Stimulated activated CD8-positive, alpha-beta memory T cell treated with anti-CD3 and anti-CD28 coated beads, Interleukin-7, amount 100 ng/mL, for 24 hours (primary cell): ENCODE data around the gene KCNQ4.

Experiments used
- DNase-seq: peaks from one replicate; pipeline ENCODE4 v3.0.0-alpha.2; 2020; ENCODE audit warnings: low read depth

KCNQ4 gene

GRCh38 chr1:40777224-40777970, 6.2 kb upstream of the KCNQ4 start:
- no peak for DNase-seq

- DNase-seq, result no peak
Measured at GRCh38 chr1:40780678-40781607, 2.6 kb upstream of the KCNQ4 start.

GRCh38 chr1:40781608-40781971, 2.0 kb upstream of the KCNQ4 start:
- no peak for DNase-seq

GRCh38 chr1:40782371-40782956, 1.1 kb upstream of the KCNQ4 start:
- no peak for DNase-seq

GRCh38 chr1:40784141-40784770, 669 bp downstream of the KCNQ4 start:
- no peak for DNase-seq

GRCh38 chr1:40784771-40785151, 1.2 kb downstream of the KCNQ4 start:
- DNase-seq, result no peak

GRCh38 chr1:40785446-40785845, 1.9 kb downstream of the KCNQ4 start:
- DNase-seq, result no peak

- no peak for DNase-seq
Measured at GRCh38 chr1:40786171-40786994, 2.8 kb downstream of the KCNQ4 start.

- no peak for DNase-seq
Measured at GRCh38 chr1:40786995-40787705, 3.6 kb downstream of the KCNQ4 start.

GRCh38 chr1:40787737-40788560, 4.4 kb downstream of the KCNQ4 start:
- no peak for DNase-seq

GRCh38 chr1:40788561-40789341, 5.2 kb downstream of the KCNQ4 start:
- no peak for DNase-seq

GRCh38 chr1:40789342-40789598, 5.7 kb downstream of the KCNQ4 start:
- DNase-seq, result no peak

GRCh38 chr1:40789661-40790430, 6.3 kb downstream of the KCNQ4 start:
- DNase-seq, result no peak

- no peak for DNase-seq
Measured at GRCh38 chr1:40792036-40792435, 8.4 kb downstream of the KCNQ4 start.

- no peak for DNase-seq
Measured at GRCh38 chr1:40793617-40794016, 10.0 kb downstream of the KCNQ4 start.

GRCh38 chr1:40794048-40794447, 10.5 kb downstream of the KCNQ4 start:
- no peak for DNase-seq

GRCh38 chr1:40794974-40795715, 11.6 kb downstream of the KCNQ4 start:
- DNase-seq, result no peak
